GM19372 (cell line): ENCODE data around the gene BMPR1A.
"Not testable (repeated sequence)": the region's sequence is repeated elsewhere in the genome, so short reads cannot be mapped to it uniquely, and the experiment has no call there.

Experiments used
- ATAC-seq: cut with Tn5 transposase; IDR thresholded peaks from one replicate; pipeline ENCODE4 v1.9.1; 2021; ENCODE audit warnings: mild to moderate bottlenecking, low read depth, moderate library complexity; ENCODE audit not compliant: unreplicated experiment

BMPR1A gene

DNA sequence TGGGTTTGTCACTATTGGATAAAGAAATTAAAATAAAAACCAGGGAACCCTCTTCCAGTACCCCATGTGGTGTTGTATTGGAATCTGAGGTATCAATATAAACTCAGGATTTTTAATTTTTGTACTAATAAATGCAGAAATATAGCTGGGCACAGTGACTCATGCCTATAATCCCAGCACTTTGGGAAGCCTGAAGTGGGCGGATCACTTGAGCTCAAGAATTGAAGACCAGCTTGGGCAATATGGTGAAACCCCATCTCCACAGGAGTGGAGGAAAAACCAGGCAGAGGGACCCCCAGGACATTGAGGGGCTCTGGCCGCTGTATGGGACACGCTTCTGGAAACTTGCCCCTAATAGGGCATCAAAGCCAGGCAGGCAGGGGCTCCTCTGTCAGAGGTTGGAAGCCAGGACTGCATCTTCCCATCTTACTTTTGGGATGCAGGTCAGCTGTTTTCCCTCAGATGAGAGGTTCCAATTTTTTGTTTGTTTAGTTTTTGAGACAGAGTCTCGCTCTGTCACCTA, 222.9 kb downstream of the BMPR1A start:
- no peak for ATAC-seq

DNA sequence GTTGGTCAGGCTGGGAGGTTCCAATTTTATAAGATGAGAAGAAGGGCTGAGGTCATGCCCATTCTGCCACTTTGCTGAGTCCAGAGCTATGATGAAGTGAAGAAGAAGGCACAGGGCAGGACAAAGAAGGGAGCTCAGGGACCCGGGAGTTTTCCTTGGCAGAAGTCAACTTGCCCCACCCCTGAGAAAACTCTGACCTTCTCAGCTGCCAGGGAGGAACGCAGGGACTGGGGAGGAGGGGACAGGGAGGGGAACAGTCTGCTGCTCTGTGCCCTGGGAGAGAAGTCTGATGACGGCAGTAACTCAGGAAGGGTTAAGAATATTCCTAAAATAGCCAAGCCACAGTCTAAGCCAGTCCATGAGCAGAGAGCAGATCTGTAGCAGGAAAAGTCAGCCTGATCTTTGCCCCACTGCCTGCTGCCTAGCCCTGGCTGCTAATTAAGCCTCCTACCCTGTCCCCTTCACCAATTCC, 223.6 kb downstream of the BMPR1A start:
- ATAC-seq = no peak

DNA sequence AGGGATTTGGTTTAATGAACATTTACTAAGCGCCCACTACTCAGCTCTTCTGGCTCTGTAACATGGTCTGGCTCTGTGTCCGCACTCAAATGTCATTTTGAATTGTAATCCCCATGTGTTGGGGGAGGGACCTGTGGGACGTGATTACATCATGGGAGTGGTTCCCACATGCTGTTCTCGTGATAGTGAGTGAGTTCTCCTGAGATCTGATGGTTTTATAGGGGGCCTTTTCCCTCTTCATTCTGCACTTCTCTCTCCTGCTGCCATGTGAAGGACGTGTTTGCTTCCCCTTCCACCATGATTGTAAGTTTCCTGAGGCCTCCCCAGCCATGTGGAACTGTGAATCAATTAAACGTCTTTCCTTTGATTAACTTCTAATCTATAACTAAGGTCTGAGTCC, 224.6 kb downstream of the BMPR1A start:
- not testable (repeated sequence) for ATAC-seq

DNA sequence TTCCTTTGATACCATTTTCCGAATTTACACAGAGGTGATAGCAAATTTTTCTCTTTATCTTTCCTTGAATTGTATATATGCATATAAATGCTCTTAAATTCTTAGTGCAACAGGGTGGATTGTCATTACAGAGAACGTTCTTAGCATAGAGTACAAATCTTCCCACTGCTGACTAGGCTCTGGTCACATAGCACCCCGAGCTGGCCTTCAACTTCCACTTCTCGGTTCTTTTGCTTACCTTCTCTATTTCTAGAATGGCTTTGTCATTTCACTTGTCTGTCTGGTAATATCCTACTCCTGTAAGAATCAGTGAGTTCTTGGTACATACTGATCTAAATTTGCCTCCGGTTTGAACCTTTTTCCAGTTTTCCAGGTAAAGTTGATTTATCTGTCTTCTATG, 225.3 kb downstream of the BMPR1A start:
- no peak for ATAC-seq
